Breast epithelium (tissue), 4 donors: ENCODE results near the gene KYNU. TPM values are rescaled to one million over a fixed set of nuclear protein-coding genes. Genes with fewer than 3 reads are reported as not detected.

ENCODE experiments used
- DNase-seq, 2 donors: peaks; one replicate each; pipeline ENCODE4 v3.0.0-alpha.2; 2019; ENCODE audit warnings: low spot score in 2 of 2
- H3K27ac ChIP-seq, 2 donors: fragments of 200-600 bp; sonication (generic) in 1 of 2; one replicate each; pipeline ENCODE4 v1.5.1; 2016 to 2019; ENCODE audit warnings: mild to moderate bottlenecking in 1 of 2
- H3K27me3 ChIP-seq, 2 donors: fragments of 200-600 bp; sonication (generic) in 1 of 2; one replicate each; pipeline versions ENCODE4 v1.5.1 to v1.6.0; 2017 to 2019; ENCODE audit warnings: control low read depth in 1 of 2, mild to moderate bottlenecking in 1 of 2
- H3K36me3 ChIP-seq: fragments of 200-600 bp; one replicate; pipeline ENCODE4 v1.5.1; 2019
- H3K4me1 ChIP-seq, 2 donors: fragments of 200-600 bp; sonication (generic); one replicate each; pipeline ENCODE4 v1.5.1; 2016 to 2019; ENCODE audit warnings: control low read depth in 1 of 2
- H3K4me3 ChIP-seq, 3 donors: fragments of 200-600 bp; sonication (generic); 1 replicate in 2 of 3; 2 replicates in 1 of 3; pipeline ENCODE4 v1.5.1; 2016 to 2019; ENCODE audit warnings: mild to moderate bottlenecking in 3 of 3, moderate library complexity in 2 of 3
- H3K9me3 ChIP-seq, 2 donors: fragments of 200-600 bp; sonication (generic) in 1 of 2; one replicate each; pipeline ENCODE4 v1.5.1; 2016 to 2019; ENCODE audit warnings: control low read depth in 1 of 2
- CTCF ChIP-seq, 3 donors: fragments of 450-650 bp; IDR thresholded peaks; one replicate each; pipeline ENCODE4 v1.5.1; 2016 to 2017; ENCODE audit warnings: antibody characterized with exemption in 3 of 3, mild to moderate bottlenecking in 3 of 3, moderate library complexity in 3 of 3
- POLR2A ChIP-seq: fragments of 450-650 bp; IDR thresholded peaks from one replicate; pipeline ENCODE4 v1.6.1; 2016; ENCODE audit warnings: antibody characterized with exemption, mild to moderate bottlenecking, moderate library complexity
- POLR2AphosphoS5 ChIP-seq, 3 donors: sonication (generic); formaldehyde crosslinking; IDR thresholded peaks; one replicate each; pipeline ENCODE4 v1.6.1; 2017; ENCODE audit warnings: antibody characterized with exemption in 3 of 3
- intact Hi-C: fragments of 100-400 bp; cut with DNase I; formaldehyde crosslinking; loops from one replicate; pipeline ENCODE4 v1.15.1; 2023; ENCODE audit warnings: low total_unique reads
- total RNA-seq, 3 donors: library from RNA; depleted of rRNA; stranded (reverse); fragments of >200 nt; gene quantifications; one replicate each; pipeline ENCODE4 v1.1.0, GENCODE V29; 2016

KYNU gene
- total RNA-seq, 3 donors from 2014 or later, result 6.9 to 13.1 (median 11.7) TPM

- DNase-seq, result no peak
- Histone ChIP-seq H3K9me3 (no peaks in the 10 kb centered on the region), H3K27ac (no peak overlapping the region), H3K4me3 (no peak overlapping the region), H3K27me3 (no peaks in the 10 kb centered on the region), H3K36me3 (no peaks in the 10 kb centered on the region), H3K4me1 (no peaks in the 10 kb centered on the region)
- intact Hi-C loops, result no loop called here
- no peak for TF ChIP-seq POLR2A
- TF ChIP-seq CTCF (IDR thresholded peaks at IDR 0.05), result no peak
- TF ChIP-seq POLR2AphosphoS5 (IDR thresholded peaks at IDR 0.05), result no peak
Measured at GRCh38 chr2:142870526-142870925, 6.9 kb upstream of the KYNU start.

- intact Hi-C loops, result no loop called here
- TF ChIP-seq POLR2A (no peak), POLR2AphosphoS5 (IDR thresholded peaks at IDR 0.05) (no peak), CTCF (IDR thresholded peaks at IDR 0.05) (no peak)
- Histone ChIP-seq H3K27ac (no peak overlapping the region), H3K4me1 (no peaks in the 10 kb centered on the region), H3K36me3 (no peaks in the 10 kb centered on the region), H3K9me3 (no peaks in the 10 kb centered on the region), H3K27me3 (no peaks in the 10 kb centered on the region), H3K4me3 (no peak overlapping the region)
- DNase-seq, result no peak
Measured at GRCh38 chr2:142871396-142871795, 6.1 kb upstream of the KYNU start.

GRCh38 chr2:142872882-142873724 is 4.4 kb upstream of the KYNU start:
- intact Hi-C loops, result no loop called here
- no peak for TF ChIP-seq POLR2AphosphoS5 (IDR thresholded peaks at IDR 0.05)
- no peak for TF ChIP-seq POLR2A
- TF ChIP-seq CTCF (IDR thresholded peaks at IDR 0.05), result no peak
- Histone ChIP-seq H3K4me3 (no peak overlapping the region), H3K36me3 (no peaks in the 10 kb centered on the region), H3K27me3 (no peaks in the 10 kb centered on the region), H3K4me1 (no peaks in the 10 kb centered on the region), H3K9me3 (no peaks in the 10 kb centered on the region), H3K27ac (peak overlapping the region; percentile 83 to 86)
- DNase-seq, result no peak

- Histone ChIP-seq H3K27me3 (no peaks in the 10 kb centered on the region), H3K27ac (peak overlapping the region; percentile 83 to 86), H3K4me1 (no peaks in the 10 kb centered on the region), H3K9me3 (no peaks in the 10 kb centered on the region), H3K36me3 (no peaks in the 10 kb centered on the region), H3K4me3 (no peak overlapping the region)
- intact Hi-C loops, result no loop called here
- no peak for DNase-seq
- TF ChIP-seq POLR2AphosphoS5 (IDR thresholded peaks at IDR 0.05) (no peak), CTCF (IDR thresholded peaks at IDR 0.05) (no peak), POLR2A (no peak)
Measured at GRCh38 chr2:142873831-142874287, 3.6 kb upstream of the KYNU start.

GRCh38 chr2:142874293-142874814 is 3.1 kb upstream of the KYNU start:
- TF ChIP-seq POLR2AphosphoS5 (IDR thresholded peaks at IDR 0.05), result peak in 2 of 3 donors; percentile 36 to 56
- no peak for TF ChIP-seq POLR2A
- H3K36me3 ChIP-seq, result no peaks in the 10 kb centered on the region
- H3K27me3 ChIP-seq, result no peaks in the 10 kb centered on the region
- no peak overlapping the region for H3K4me3 ChIP-seq
- peak in 1 of 2 donors; percentile 59 for DNase-seq
- H3K9me3 ChIP-seq, result no peaks in the 10 kb centered on the region
- peak overlapping the region; percentile 83 to 86 for H3K27ac ChIP-seq
- intact Hi-C loops, result no loop called here
- no peaks in the 10 kb centered on the region for H3K4me1 ChIP-seq
